HFFc6 (cell line): ENCODE results near the gene CDRT4. TPM values are rescaled to one million over a fixed set of nuclear protein-coding genes. Genes with fewer than 3 reads are reported as not detected.

Source experiments
- DNase-seq: peaks from one replicate; pipeline ENCODE4 v3.0.0-alpha.2; 2018
- H3K27ac Mint-ChIP-seq: 2 replicates; pipeline ENCODE4 v1.8.0; 2020; ENCODE audit warnings: mild to moderate bottlenecking, mixed read lengths
- H3K27me3 Mint-ChIP-seq: 2 replicates; pipeline ENCODE4 v1.8.0; 2021; ENCODE audit warnings: mild to moderate bottlenecking, moderate library complexity, mixed read lengths; ENCODE audit not compliant: insufficient read depth
- H3K36me3 Mint-ChIP-seq: 2 replicates; pipeline ENCODE4 v1.8.0; 2021; ENCODE audit warnings: low read depth, mixed read lengths
- H3K4me1 Mint-ChIP-seq: 2 replicates; pipeline ENCODE4 v1.8.0; 2020; ENCODE audit warnings: low read depth, mixed read lengths
- H3K4me3 Mint-ChIP-seq: 2 replicates; pipeline ENCODE4 v1.8.0; 2020; ENCODE audit warnings: mild to moderate bottlenecking, moderate library complexity, mixed read lengths
- H3K9me3 Mint-ChIP-seq: 2 replicates; pipeline ENCODE4 v1.8.0; 2020; ENCODE audit warnings: mild to moderate bottlenecking, mixed read lengths
- CTCF ChIP-seq: fragments of 200-600 bp; sonication (generic); IDR thresholded peaks from 2 replicates; pipeline ENCODE4 v1.5.0; 2021; ENCODE audit warnings: antibody characterized with exemption, mild to moderate bottlenecking
- total RNA-seq, 6 experiments: library from RNA; stranded (reverse); fragmentation: NEBNext Ultra II Directional; extraction: Animal tissue kit (Norgen Biotek cat#: 25700); gene quantifications; 2 replicates in 1 of 6; 3 replicates in 5 of 6; pipeline ENCODE4 v1.2.3, GENCODE V29; 2021

The CDRT4 gene
- total RNA-seq, 6 experiments from 2014 or later: 0.60 to 2.5 (median 1.3) TPM

GRCh38 chr17:15399443-15399842 is 68.0 kb downstream of the CDRT4 start:
- Mint-ChIP-seq H3K9me3 (no peaks in the 10 kb centered on the region), H3K4me1 (peaks cover 42% of the 10 kb centered on the region), H3K36me3 (no peaks in the 10 kb centered on the region), H3K27me3 (peaks cover 7% of the 10 kb centered on the region), H3K27ac (peak overlapping the region; percentile 87), H3K4me3 (peak overlapping the region; percentile 72; the same call in 1 of the 2 replicates)
- TF ChIP-seq CTCF: no peak
- DNase-seq: no peak

- Mint-ChIP-seq H3K4me1 (peaks cover 37% of the 10 kb centered on the region), H3K27me3 (peaks cover 4% of the 10 kb centered on the region), H3K9me3 (no peaks in the 10 kb centered on the region), H3K36me3 (no peaks in the 10 kb centered on the region), H3K27ac (peak overlapping the region; percentile 87), H3K4me3 (peak overlapping the region; percentile 72)
- no peak for TF ChIP-seq CTCF
- DNase-seq: peak; percentile 78
These were observed 68.6 kb downstream of the CDRT4 start for GRCh38 chr17:15398736-15399331.

- peaks cover 37% of the 10 kb centered on the region for H3K4me1 Mint-ChIP-seq
- DNase-seq: peak; percentile 60
- no peaks in the 10 kb centered on the region for H3K36me3 Mint-ChIP-seq
- H3K9me3 Mint-ChIP-seq: no peaks in the 10 kb centered on the region
- peak overlapping the region; percentile 72 for H3K4me3 Mint-ChIP-seq
- TF ChIP-seq CTCF: no peak
- peak overlapping the region; percentile 87 for H3K27ac Mint-ChIP-seq
- peaks cover 4% of the 10 kb centered on the region for H3K27me3 Mint-ChIP-seq
These were observed 69.1 kb downstream of the CDRT4 start for GRCh38 chr17:15398291-15398690.

GRCh38 chr17:15397620-15398019 is 69.8 kb downstream of the CDRT4 start:
- H3K4me3 Mint-ChIP-seq: no peak overlapping the region; the same call in 1 of the 2 replicates
- peaks cover 4% of the 10 kb centered on the region for H3K27me3 Mint-ChIP-seq
- no peak for DNase-seq
- no peaks in the 10 kb centered on the region for H3K9me3 Mint-ChIP-seq
- H3K36me3 Mint-ChIP-seq: no peaks in the 10 kb centered on the region
- no peak for TF ChIP-seq CTCF
- peaks cover 41% of the 10 kb centered on the region for H3K4me1 Mint-ChIP-seq
- no peak overlapping the region for H3K27ac Mint-ChIP-seq

- Mint-ChIP-seq H3K4me3 (no peak overlapping the region), H3K9me3 (no peaks in the 10 kb centered on the region), H3K27ac (no peak overlapping the region), H3K4me1 (peaks cover 49% of the 10 kb centered on the region), H3K36me3 (no peaks in the 10 kb centered on the region), H3K27me3 (peaks cover 5% of the 10 kb centered on the region)
- no peak for TF ChIP-seq CTCF
- DNase-seq: no peak
These were observed 72.3 kb downstream of the CDRT4 start for GRCh38 chr17:15395091-15395490.

- DNase-seq: no peak
- TF ChIP-seq CTCF: no peak
- peaks cover 34% of the 10 kb centered on the region for H3K4me1 Mint-ChIP-seq
- H3K27ac Mint-ChIP-seq: no peak overlapping the region
- H3K27me3 Mint-ChIP-seq: peaks cover 14% of the 10 kb centered on the region
- H3K36me3 Mint-ChIP-seq: no peaks in the 10 kb centered on the region
- H3K9me3 Mint-ChIP-seq: no peaks in the 10 kb centered on the region
- H3K4me3 Mint-ChIP-seq: no peak overlapping the region
These were observed 74.0 kb downstream of the CDRT4 start for GRCh38 chr17:15393414-15393813.
